Measurements from ENCODE around the gene C6orf15. TPM values are rescaled to one million over a fixed set of nuclear protein-coding genes. Genes with fewer than 3 reads are reported as not detected.
A peak's percentile ranks its signal among the peaks of the same experiment; 100 is the strongest.

The C6orf15 gene
- total RNA-seq, 1 donor from 2014 or later = not detected

GRCh38 chr6:31120151-31120915 lies 8.0 kb upstream of the C6orf15 start, which contains the start of gene CDSN:
TSS of gene CDSN (minus strand) at chr6:31120446. CDS start at chr6:31120419, 27 bp downstream.
- no peaks in the 10 kb centered on the region for H3K9me3 Mint-ChIP-seq (ENCODE audit: unreplicated experiment)
- no peak for DNase-seq (ENCODE audit: extremely low spot score, unreplicated experiment)
- H3K4me1 Mint-ChIP-seq (ENCODE audit: unreplicated experiment) = peaks cover 27% of the 10 kb centered on the region
- H3K27ac Mint-ChIP-seq (ENCODE audit: unreplicated experiment) = no peak within 1 kb of the TSS
- no peaks in the 10 kb centered on the region for H3K27me3 Mint-ChIP-seq (ENCODE audit: unreplicated experiment)
- no peaks in the 10 kb centered on the region for H3K36me3 Mint-ChIP-seq (ENCODE audit: unreplicated experiment)
- TF ChIP-seq, protein P1, sequence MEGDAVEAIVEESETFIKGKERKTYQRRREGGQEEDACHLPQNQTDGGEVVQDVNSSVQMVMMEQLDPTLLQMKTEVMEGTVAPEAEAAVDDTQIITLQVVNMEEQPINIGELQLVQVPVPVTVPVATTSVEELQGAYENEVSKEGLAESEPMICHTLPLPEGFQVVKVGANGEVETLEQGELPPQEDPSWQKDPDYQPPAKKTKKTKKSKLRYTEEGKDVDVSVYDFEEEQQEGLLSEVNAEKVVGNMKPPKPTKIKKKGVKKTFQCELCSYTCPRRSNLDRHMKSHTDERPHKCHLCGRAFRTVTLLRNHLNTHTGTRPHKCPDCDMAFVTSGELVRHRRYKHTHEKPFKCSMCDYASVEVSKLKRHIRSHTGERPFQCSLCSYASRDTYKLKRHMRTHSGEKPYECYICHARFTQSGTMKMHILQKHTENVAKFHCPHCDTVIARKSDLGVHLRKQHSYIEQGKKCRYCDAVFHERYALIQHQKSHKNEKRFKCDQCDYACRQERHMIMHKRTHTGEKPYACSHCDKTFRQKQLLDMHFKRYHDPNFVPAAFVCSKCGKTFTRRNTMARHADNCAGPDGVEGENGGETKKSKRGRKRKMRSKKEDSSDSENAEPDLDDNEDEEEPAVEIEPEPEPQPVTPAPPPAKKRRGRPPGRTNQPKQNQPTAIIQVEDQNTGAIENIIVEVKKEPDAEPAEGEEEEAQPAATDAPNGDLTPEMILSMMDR (IDR thresholded peaks at IDR 0.05) = no peak
- H3K4me3 Mint-ChIP-seq (ENCODE audit: unreplicated experiment) = no peak within 1 kb of the TSS

- no peaks in the 10 kb centered on the region for H3K9me3 Mint-ChIP-seq (ENCODE audit: unreplicated experiment)
- no peaks in the 10 kb centered on the region for H3K27me3 Mint-ChIP-seq (ENCODE audit: unreplicated experiment)
- no peak overlapping the region for H3K27ac Mint-ChIP-seq (ENCODE audit: unreplicated experiment)
- no peak overlapping the region for H3K4me3 Mint-ChIP-seq (ENCODE audit: unreplicated experiment)
- TF ChIP-seq, protein P1 (IDR thresholded peaks at IDR 0.05) = no peak
- no peak for DNase-seq (ENCODE audit: extremely low spot score, unreplicated experiment)
- peaks cover 39% of the 10 kb centered on the region for H3K4me1 Mint-ChIP-seq (ENCODE audit: unreplicated experiment)
- H3K36me3 Mint-ChIP-seq (ENCODE audit: unreplicated experiment) = no peaks in the 10 kb centered on the region
Measured at GRCh38 chr6:31118178-31118577, 5.8 kb upstream of the C6orf15 start.

DNA sequence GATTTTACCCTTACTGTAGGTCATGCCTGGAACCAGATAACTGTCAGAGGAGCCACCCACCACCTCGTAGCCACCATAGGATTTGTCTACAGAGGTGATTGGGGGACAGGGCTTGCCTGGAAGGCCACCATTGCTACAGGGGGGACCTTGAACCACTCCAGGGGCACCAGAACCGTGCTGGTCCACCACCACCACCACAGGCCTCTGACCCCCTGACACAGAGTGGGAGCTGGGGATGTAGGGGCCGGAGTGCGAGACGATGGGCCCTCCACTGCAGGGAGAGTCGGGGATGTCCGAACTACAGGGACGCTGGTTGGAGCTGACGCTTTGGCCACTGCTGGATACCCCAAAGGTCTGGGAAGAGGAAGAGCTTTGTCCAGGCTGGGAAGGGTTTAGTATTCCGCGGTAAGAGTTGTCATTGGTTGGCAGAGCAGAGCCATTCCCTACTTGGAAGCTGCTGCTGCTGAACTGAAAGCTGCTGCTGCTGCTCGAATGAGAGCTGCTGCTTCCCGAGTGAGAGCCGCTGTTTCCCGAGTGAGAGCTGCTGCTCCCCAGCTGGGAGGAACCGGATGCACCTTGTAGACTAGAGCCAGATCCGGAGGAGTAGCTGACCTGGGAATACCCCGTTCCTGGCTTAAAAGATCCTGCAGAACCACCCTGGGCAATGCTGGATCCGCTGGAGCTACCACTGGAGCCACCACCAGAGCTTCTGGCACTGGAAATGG lies 4.4 kb upstream of the C6orf15 start:
- Mint-ChIP-seq H3K27me3 (ENCODE audit: unreplicated experiment) (no peaks in the 10 kb centered on the region), H3K36me3 (ENCODE audit: unreplicated experiment) (no peaks in the 10 kb centered on the region), H3K9me3 (ENCODE audit: unreplicated experiment) (no peaks in the 10 kb centered on the region), H3K4me3 (ENCODE audit: unreplicated experiment) (no peak overlapping the region), H3K27ac (ENCODE audit: unreplicated experiment) (no peak overlapping the region), H3K4me1 (ENCODE audit: unreplicated experiment) (peaks cover 34% of the 10 kb centered on the region)
- TF ChIP-seq, protein P1 (IDR thresholded peaks at IDR 0.05) = no peak
- DNase-seq (ENCODE audit: extremely low spot score, unreplicated experiment) = no peak

DNA sequence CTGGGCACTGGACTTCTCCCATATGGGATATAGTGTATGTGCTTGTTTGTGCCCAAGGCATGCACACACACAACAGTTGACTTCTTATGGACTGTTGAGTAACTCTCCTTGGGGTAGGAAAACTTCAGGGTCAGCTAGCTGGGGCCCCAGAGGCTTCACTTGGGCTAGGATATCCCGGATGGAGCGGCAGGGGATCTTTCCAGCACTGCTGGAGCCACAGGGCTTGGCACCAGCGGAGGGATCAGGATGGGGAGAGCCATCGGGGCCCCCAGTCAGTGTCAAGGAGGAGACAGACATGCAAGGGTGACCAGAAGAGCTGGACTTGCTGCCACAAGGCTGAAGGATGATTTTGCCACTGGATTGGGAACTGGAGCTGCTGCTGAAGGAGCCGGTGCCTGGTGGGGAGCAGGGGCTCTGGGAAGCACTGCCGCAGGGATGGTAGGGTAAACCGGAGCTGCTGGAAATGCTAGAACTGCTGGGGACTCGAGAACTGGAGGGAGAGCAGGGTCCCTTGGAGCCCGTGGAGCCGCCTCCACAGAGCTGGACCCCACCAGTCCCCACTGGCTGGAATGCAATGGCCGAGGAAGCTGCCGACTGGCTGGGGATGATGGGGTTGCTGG lies 3.7 kb upstream of the C6orf15 start:
- H3K27me3 Mint-ChIP-seq (ENCODE audit: unreplicated experiment) = no peaks in the 10 kb centered on the region
- no peaks in the 10 kb centered on the region for H3K9me3 Mint-ChIP-seq (ENCODE audit: unreplicated experiment)
- TF ChIP-seq, protein P1 (IDR thresholded peaks at IDR 0.05) = no peak
- DNase-seq (ENCODE audit: extremely low spot score, unreplicated experiment) = no peak
- H3K36me3 Mint-ChIP-seq (ENCODE audit: unreplicated experiment) = no peaks in the 10 kb centered on the region
- H3K4me3 Mint-ChIP-seq (ENCODE audit: unreplicated experiment) = no peak overlapping the region
- peak overlapping the region; percentile 52 for H3K27ac Mint-ChIP-seq (ENCODE audit: unreplicated experiment)
- H3K4me1 Mint-ChIP-seq (ENCODE audit: unreplicated experiment) = peaks cover 34% of the 10 kb centered on the region
